ENCODE data around the gene PKP4.

- TF ChIP-seq EZH2 (IDR thresholded peaks at IDR 0.05; ENCODE audit: insufficient read depth, poor library complexity, severe bottlenecking) (no peak), EZH2phosphoT487 (IDR thresholded peaks at IDR 0.05; ENCODE audit: insufficient read depth, low read depth) (no peak)
These were observed 50.4 kb downstream of the PKP4 start for GRCh38 chr2:158507141-158507540.

Measured in GM23248 (cell line).